GM19455 (cell line): ENCODE measurements around the gene EIF3K.

ENCODE experiments used
- ATAC-seq: cut with Tn5 transposase; IDR thresholded peaks from one replicate; pipeline ENCODE4 v1.9.1; 2021; ENCODE audit not compliant: unreplicated experiment

Gene EIF3K

GRCh38 chr19:38648769-38649304, 29.8 kb downstream of the EIF3K start:
- ATAC-seq, result no peak

- no peak for ATAC-seq
Measured at GRCh38 chr19:38649305-38650171, 30.6 kb downstream of the EIF3K start.

- ATAC-seq, result no peak
Measured at GRCh38 chr19:38650172-38650775, 31.3 kb downstream of the EIF3K start.

- no peak for ATAC-seq
Measured at GRCh38 chr19:38650911-38651584, 32.1 kb downstream of the EIF3K start.

GRCh38 chr19:38653028-38653571, 34.1 kb downstream of the EIF3K start:
- no peak for ATAC-seq

- ATAC-seq, result no peak
Measured at GRCh38 chr19:38654628-38655055, 35.7 kb downstream of the EIF3K start.

GRCh38 chr19:38655148-38655824, 36.3 kb downstream of the EIF3K start:
- no peak for ATAC-seq

- ATAC-seq, result no peak
Measured at GRCh38 chr19:38656171-38656981, 37.4 kb downstream of the EIF3K start.

GRCh38 chr19:38657633-38658222, 38.7 kb downstream of the EIF3K start:
- ATAC-seq, result no peak

GRCh38 chr19:38658462-38659306, 39.7 kb downstream of the EIF3K start:
- no peak for ATAC-seq

- ATAC-seq, result no peak
Measured at GRCh38 chr19:38660724-38661123, 41.7 kb downstream of the EIF3K start.

- no peak for ATAC-seq
Measured at GRCh38 chr19:38661136-38661535, 42.1 kb downstream of the EIF3K start.

- no peak for ATAC-seq
Measured at GRCh38 chr19:38661996-38662395, 43.0 kb downstream of the EIF3K start.

GRCh38 chr19:38662537-38663155, 43.7 kb downstream of the EIF3K start:
- no peak for ATAC-seq

GRCh38 chr19:38663156-38663651, 44.2 kb downstream of the EIF3K start:
- no peak for ATAC-seq

- ATAC-seq, result no peak
Measured at GRCh38 chr19:38663957-38664502, 45.0 kb downstream of the EIF3K start.

GRCh38 chr19:38664503-38665211, 45.7 kb downstream of the EIF3K start:
- no peak for ATAC-seq
